Transverse colon (tissue), 3 donors: Measurements from ENCODE around the gene CHN1.

Experiments
- POLR2A ChIP-seq: fragments of 450-650 bp; IDR thresholded peaks from one replicate; pipeline ENCODE4 v1.6.1; 2016; ENCODE audit warnings: antibody characterized with exemption, mild to moderate bottlenecking, moderate library complexity
- TF ChIP-seq, protein P1 (sequence below), 5 experiments: fragments of 200-600 bp in 3 of 5; fragments of 450-650 bp in 2 of 5; sonication (generic) in 3 of 5; IDR thresholded peaks; 1 replicate in 2 of 5; 2 replicates in 3 of 5; pipeline ENCODE4 v1.5.1; 2016 to 2017; ENCODE audit warnings: antibody characterized with exemption in 5 of 5, inconsistent platforms in 3 of 5, mild to moderate bottlenecking in 2 of 5, moderate library complexity in 1 of 5

DNA sequence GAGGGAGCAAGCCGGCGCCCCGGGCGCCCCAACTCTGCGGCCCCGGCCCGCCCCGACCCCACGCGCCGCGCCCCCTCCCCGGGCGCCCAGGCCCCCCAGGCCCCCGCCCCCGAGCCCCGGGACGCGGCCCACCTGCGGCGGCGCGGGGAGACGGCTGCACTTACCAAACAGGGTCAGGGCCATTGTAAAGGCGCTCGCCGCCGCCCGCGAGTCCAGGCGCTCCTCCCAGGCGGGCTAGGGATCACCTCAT lies 526 bp downstream of the CHN1 start:
- TF ChIP-seq POLR2A: no peak
- TF ChIP-seq, protein P1, sequence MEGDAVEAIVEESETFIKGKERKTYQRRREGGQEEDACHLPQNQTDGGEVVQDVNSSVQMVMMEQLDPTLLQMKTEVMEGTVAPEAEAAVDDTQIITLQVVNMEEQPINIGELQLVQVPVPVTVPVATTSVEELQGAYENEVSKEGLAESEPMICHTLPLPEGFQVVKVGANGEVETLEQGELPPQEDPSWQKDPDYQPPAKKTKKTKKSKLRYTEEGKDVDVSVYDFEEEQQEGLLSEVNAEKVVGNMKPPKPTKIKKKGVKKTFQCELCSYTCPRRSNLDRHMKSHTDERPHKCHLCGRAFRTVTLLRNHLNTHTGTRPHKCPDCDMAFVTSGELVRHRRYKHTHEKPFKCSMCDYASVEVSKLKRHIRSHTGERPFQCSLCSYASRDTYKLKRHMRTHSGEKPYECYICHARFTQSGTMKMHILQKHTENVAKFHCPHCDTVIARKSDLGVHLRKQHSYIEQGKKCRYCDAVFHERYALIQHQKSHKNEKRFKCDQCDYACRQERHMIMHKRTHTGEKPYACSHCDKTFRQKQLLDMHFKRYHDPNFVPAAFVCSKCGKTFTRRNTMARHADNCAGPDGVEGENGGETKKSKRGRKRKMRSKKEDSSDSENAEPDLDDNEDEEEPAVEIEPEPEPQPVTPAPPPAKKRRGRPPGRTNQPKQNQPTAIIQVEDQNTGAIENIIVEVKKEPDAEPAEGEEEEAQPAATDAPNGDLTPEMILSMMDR (IDR thresholded peaks at IDR 0.05): no peak
